GM18870 (cell line): ENCODE results near the gene DENND10.
A peak's percentile ranks its signal among the peaks of the same experiment; 100 is the strongest.
"Not testable (repeated sequence)": the region's sequence is repeated elsewhere in the genome, so short reads cannot be mapped to it uniquely, and the experiment has no call there.

Experiments
- ATAC-seq: cut with Tn5 transposase; IDR thresholded peaks from one replicate; pipeline ENCODE4 v1.9.1; 2021; ENCODE audit warnings: moderate library complexity; ENCODE audit not compliant: unreplicated experiment

Gene DENND10

GRCh38 chr10:119098576-119098975, 5.3 kb upstream of the DENND10 start:
- no peak for ATAC-seq

- ATAC-seq = no peak
Observed at GRCh38 chr10:119100434-119101238, 3.3 kb upstream of the DENND10 start.

- ATAC-seq = no peak
Observed at GRCh38 chr10:119101366-119102098, 2.4 kb upstream of the DENND10 start.

GRCh38 chr10:119103241-119103902, 541 bp upstream of the DENND10 start:
- no peak for ATAC-seq

GRCh38 chr10:119104654-119105015, 722 bp downstream of the DENND10 start:
- no peak for ATAC-seq

GRCh38 chr10:119105155-119105554, 1.2 kb downstream of the DENND10 start:
- no peak for ATAC-seq

- not testable (repeated sequence) for ATAC-seq
Observed at GRCh38 chr10:119105899-119106298, 2.0 kb downstream of the DENND10 start.

GRCh38 chr10:119107106-119107505, 3.2 kb downstream of the DENND10 start:
- not testable (repeated sequence) for ATAC-seq

GRCh38 chr10:119107771-119108170, 3.9 kb downstream of the DENND10 start:
- ATAC-seq = not testable (repeated sequence)

- ATAC-seq = no peak
Observed at GRCh38 chr10:119112056-119112455, 8.1 kb downstream of the DENND10 start.

- ATAC-seq = no peak
Observed at GRCh38 chr10:119113751-119114732, 10.1 kb downstream of the DENND10 start.

GRCh38 chr10:119115926-119116325, 12.0 kb downstream of the DENND10 start:
- no peak for ATAC-seq

GRCh38 chr10:119116326-119116951, 12.5 kb downstream of the DENND10 start:
- ATAC-seq = no peak

GRCh38 chr10:119118231-119118630, 14.3 kb downstream of the DENND10 start:
- ATAC-seq = no peak

GRCh38 chr10:119119400-119119799, 15.5 kb downstream of the DENND10 start:
- ATAC-seq = no peak

GRCh38 chr10:119120413-119120867, 16.5 kb downstream of the DENND10 start:
- ATAC-seq = peak; percentile 94

- no peak for ATAC-seq
Observed at GRCh38 chr10:119120875-119121274, 17.0 kb downstream of the DENND10 start.

GRCh38 chr10:119125942-119126341, 22.0 kb downstream of the DENND10 start:
- ATAC-seq = no peak

GRCh38 chr10:119129721-119130120, 25.8 kb downstream of the DENND10 start:
- ATAC-seq = no peak
